Measurements from ENCODE around the gene ERFE. TPM values are rescaled to one million over a fixed set of nuclear protein-coding genes. Genes with fewer than 3 reads are reported as not detected.
A peak's percentile ranks its signal among the peaks of the same experiment; 100 is the strongest.

ERFE gene
- total RNA-seq (2011; cell fraction: chromatin; rRNA removed; ENCODE audit: low replicate concordance) = 6.9 and 19.3 TPM in 2 replicates
- 14.7 and 17.0 TPM in 2 replicates for total RNA-seq (2011; cell fraction: nucleolus; rRNA removed)
- total RNA-seq (2011; cell fraction: nucleoplasm; rRNA removed) = 9.9 and 10.2 TPM in 2 replicates
- 4.1 and 5.8 TPM in 2 replicates for total RNA-seq (2014; rRNA removed)
- 2.5 and 3.7 TPM in 2 replicates for total RNA-seq (2014; rRNA removed; fragmentation: Illumina TruSeq; extraction: Trizol)
- 1.0 and 1.1 TPM in 2 replicates for total RNA-seq (2015; rRNA removed; fragmentation: Illumina TruSeq; extraction: Trizol)
- total RNA-seq (2021) = 6.5 and 6.7 TPM in 2 replicates
- polyA plus RNA-seq (2011; rRNA removed) = 2.5 and 3.1 TPM in 2 replicates
- polyA plus RNA-seq (2011; cell fraction: cytosol; rRNA removed) = 2.4 and 5.0 TPM in 2 replicates
- 7.7 and 15.1 TPM in 2 replicates for polyA plus RNA-seq (2011; cell fraction: nucleus; rRNA removed)
- 2.7 and 20.8 TPM in 2 replicates for polyA plus RNA-seq (2012)
- 5.2 and 5.4 TPM in 2 replicates for polyA plus RNA-seq (2014; fragmentation: Illumina TruSeq; extraction: Trizol)
- 1 to 10 TPM in 1 of 2 experiments, under 1 TPM in 1; 0.55 to 1.1 TPM for polyA plus RNA-seq (2014; fragmentation: Nextera tagmentation; extraction: Ambion mirVana)
- polyA plus RNA-seq (2014; rRNA removed) = 7.1 and 8.2 TPM in 2 replicates
- 0.18 and 0.35 TPM in 2 replicates for polyA minus RNA-seq (2011; rRNA and poly(A)+ RNA removed)
- polyA minus RNA-seq (2011; cell fraction: cytosol; rRNA and poly(A)+ RNA removed) = 1.0 TPM in 1 of 2 replicates, not detected in the other
- polyA minus RNA-seq (2011; cell fraction: nucleus; rRNA and poly(A)+ RNA removed) = 1.9 and 3.0 TPM in 2 replicates
- percentile 55 among the genes with signal in this experiment for Bru-seq, nascent RNA
- percentile 37 among the genes with signal in this experiment for BruChase-seq, experiment 1, labeled RNA remaining after a 2-hour chase
- BruChase-seq, experiment 2, labeled RNA remaining after a 6-hour chase = percentile 42 among the genes with signal in this experiment
- long read RNA-seq, experiment 1, partial matches to known transcripts = 6 of 14 reads
- long read RNA-seq, experiment 1, other reads (novel, unspliced or antisense) = 4 of 14 reads
- long read RNA-seq, experiment 2, partial matches to known transcripts = 0 of 3 reads
- long read RNA-seq, experiment 2, other reads (novel, unspliced or antisense) = 3 of 3 reads
- long read RNA-seq, experiment 3 = 0 reads

- ChIA-PET POLR2A (interaction anchor here (1.1 to 1.6 kb wide), 2 partner anchors 9 to 18 kb away, joined by 5 to 6 read pairs; no protein-coding TSS in a partner anchor), CTCF (ENCODE audit: low intra/inter-chr PET ratio) (interaction anchor here (0.7 to 3.2 kb wide), 2 partner anchors 98 to 105 kb away, joined by 4 to 21 read pairs; no protein-coding TSS in a partner anchor)
- H3K36me3 ChIP-seq (ENCODE audit: control insufficient read depth, insufficient read depth, low read length) = no peaks in the 10 kb centered on the region
- H3K27me3 ChIP-seq (ENCODE audit: control insufficient read depth in 2 of 2, insufficient read depth in 2 of 2, low read length in 2 of 2) = no peaks in the 10 kb centered on the region
- peak within 1 kb of the TSS; percentile 54 for H3K4me3 ChIP-seq
- H4K20me1 ChIP-seq (replicated peaks; ENCODE audit: control insufficient read depth, insufficient read depth, low read length) = no peaks in the 10 kb centered on the region
- no TSS peak for BruUV-seq (replicated peaks)
- H3K27ac ChIP-seq (ENCODE audit: extremely low read depth, low read depth, low read length) = 0 out of 3 replicates have a peak within 1 kb of the TSS, but pooled peaks have one; percentile 49
- in situ Hi-C loops (cut with MboI) = no loop called here
- H3K9me3 ChIP-seq (replicated peaks; ENCODE audit: control insufficient read depth, insufficient read depth, low read depth, low read length) = no peaks in the 10 kb centered on the region
- H3K9ac ChIP-seq (ENCODE audit: insufficient read depth in 1 of 2, low read depth in 2 of 2, low read length in 2 of 2) = peak within 1 kb of the TSS; percentile 64 to 91; a peak in 3 of 4 replicates
- intact Hi-C loops (cut with micrococcal nuclease) = no loop called here
- H3K9me1 ChIP-seq (ENCODE audit: control insufficient read depth, insufficient read depth, low read length) = no peaks in the 10 kb centered on the region
- H3K79me2 ChIP-seq (ENCODE audit: control insufficient read depth, insufficient read depth, low read length) = no peaks in the 10 kb centered on the region
- H3K4me1 ChIP-seq (replicated peaks in 1 of 2; ENCODE audit: control insufficient read depth in 2 of 2, insufficient read depth in 2 of 2, low read length in 2 of 2) = peaks cover 0 to 52% of the 10 kb centered on the region in 2 experiments; a peak in 2 of 5 replicates
- peak; percentile 74 to 89 (median 88) for DNase-seq (ENCODE audit: extremely low read depth in 1 of 4, low spot score in 3 of 4)
- FAIRE-seq = no peak
- peak within 1 kb of the TSS; percentile 70; the same call in 1 of the 2 replicates for H2AFZ ChIP-seq (ENCODE audit: low read depth, low read length)
- WGBS (ENCODE audit: insufficient coverage, low coverage, missing lambda C conversion rate) = no CpG with 5 or more reads among the region's 61 CpGs
- peak within 1 kb of the TSS; percentile 64 for H3K4me2 ChIP-seq (ENCODE audit: insufficient read depth, low read length)
- peak; percentile 77 for ATAC-seq
- TF ChIP-seq KDM5B (IDR thresholded peaks at IDR 0.05; ENCODE audit: insufficient replicate concordance, low read depth, low read length) = peak; percentile 4
- 0 out of 2 replicates have a peak, but pooled peaks have one; percentile 51 for TF ChIP-seq GATAD2B (IDR thresholded peaks at IDR 0.05; ENCODE audit: borderline replicate concordance)
- peak in 1 of 2 experiments; percentile 63; a peak in 1 of 4 replicates for TF ChIP-seq KDM1A (IDR thresholded peaks at IDR 0.05)
- peak; percentile 70 for TF ChIP-seq POLR2G (IDR thresholded peaks at IDR 0.05; ENCODE audit: low read depth, low read length)
- TF ChIP-seq HDAC3 (IDR thresholded peaks at IDR 0.05; ENCODE audit: borderline replicate concordance, partially characterized antibody) = no peak
- TF ChIP-seq VEZF1 (CRISPR knock-in tag; IDR thresholded peaks at IDR 0.05) = peak; percentile 88
- TF ChIP-seq ZNF740 (CRISPR knock-in tag; IDR thresholded peaks at IDR 0.05) = peak; percentile 54; the same call in 1 of the 2 replicates
- TF ChIP-seq ZNF740 (tag; IDR thresholded peaks at IDR 0.05) = peak in 1 of 2 experiments; percentile 81; a peak in 2 of 4 replicates
- TF ChIP-seq MAZ (CRISPR knock-in tag; conservative IDR thresholded peaks at IDR 0.05 in 1 of 2, IDR thresholded peaks at IDR 0.05 in 1 of 2) = peak in 1 of 2 experiments; percentile 68; a peak in 2 of 4 replicates
- peak; percentile 79 for TF ChIP-seq CTCFL (IDR thresholded peaks at IDR 0.05; ENCODE audit: borderline replicate concordance, insufficient read depth, low read depth, low read length, poor library complexity, severe bottlenecking)
- no peak for TF ChIP-seq IFI16 (CRISPR knock-in tag; IDR thresholded peaks at IDR 0.05)
Measured at GRCh38 chr2:238158509-238159070, at the start of gene ERFE. ERFE (plus strand) TSS chr2:238158970; CDS start chr2:238159008, 38 bp downstream.

All from K562 (cell line).